T-helper 1 cell treated with Interleukin-12 subunit alpha and Interleukin-12 subunit beta and Interleukin-4 antibody, amounts not matched to agents 30 ng/mL and 1 ng/mL, for 36 hours (primary cell): Measurements from ENCODE around the gene SCAMP2. TPM values are rescaled to one million over a fixed set of nuclear protein-coding genes. Genes with fewer than 3 reads are reported as not detected.
"Not testable (repeated sequence)": the region's sequence is repeated elsewhere in the genome, so short reads cannot be mapped to it uniquely, and the experiment has no call there.

Experiments used
- intact Hi-C: fragments of 100-400 bp; cut with micrococcal nuclease; formaldehyde crosslinking; loops from one replicate; pipeline ENCODE4 v1.15.1; 2024
- total RNA-seq: library from RNA; stranded (reverse); gene quantifications from 2 replicates; pipeline ENCODE4 v1.2.3, GENCODE V29; 2022

The SCAMP2 gene
- total RNA-seq: 155 and 156 TPM in 2 replicates

- intact Hi-C loops: loop anchor here (1.0 to 2.0 kb wide), 12 partner anchors 16 to 752 kb away; partner anchors contain the start of genes COX5A, FAM219B, MAN2C1 and PPCDC
Measured at GRCh38 chr15:74873036-74873755, at the start of gene SCAMP2. TSS of gene SCAMP2 (minus strand) at chr15:74873365. CDS start at chr15:74873255, 110 bp downstream.

- intact Hi-C loops: no loop called here
Measured at GRCh38 chr15:74920456-74920855, 47.3 kb upstream of the SCAMP2 start.

- intact Hi-C loops: loop anchor here (2.0 kb wide), 1 partner anchor 15 kb away; no protein-coding TSS in a partner anchor
Measured at GRCh38 chr15:74917676-74918075, 44.5 kb upstream of the SCAMP2 start.

GRCh38 chr15:74913799-74914198 is 40.6 kb upstream of the SCAMP2 start:
- intact Hi-C loops: not testable (repeated sequence)

GRCh38 chr15:74913041-74913440 is 39.9 kb upstream of the SCAMP2 start:
- intact Hi-C loops: no loop called here

- intact Hi-C loops: no loop called here
Measured at GRCh38 chr15:74908635-74909034, 35.5 kb upstream of the SCAMP2 start.

GRCh38 chr15:74907163-74907870 is 34.2 kb upstream of the SCAMP2 start:
- intact Hi-C loops: loop anchor here (2.0 kb wide), 2 partner anchors 43 to 273 kb away; no protein-coding TSS in a partner anchor

GRCh38 chr15:74906450-74907162 is 33.4 kb upstream of the SCAMP2 start, which contains the start of gene FAM219B:
TSS of gene FAM219B (minus strand) at chr15:74906851. CDS start at chr15:74906800, 51 bp downstream.
- intact Hi-C loops: loop anchor here (1.0 to 2.0 kb wide), 7 partner anchors 16 to 272 kb away; partner anchors contain the start of genes COX5A, MPI, SCAMP2 and ULK3

- intact Hi-C loops: loop anchor here (1.0 to 2.0 kb wide), 7 partner anchors 16 to 271 kb away; partner anchors contain the start of genes COX5A, MPI, SCAMP2 and ULK3
Measured at GRCh38 chr15:74906067-74906449, 32.9 kb upstream of the SCAMP2 start.

- intact Hi-C loops: no loop called here
Measured at GRCh38 chr15:74904190-74904805, 31.1 kb upstream of the SCAMP2 start.

- intact Hi-C loops: no loop called here
Measured at GRCh38 chr15:74903676-74904075, 30.5 kb upstream of the SCAMP2 start.

GRCh38 chr15:74902295-74903075 is 29.3 kb upstream of the SCAMP2 start:
- intact Hi-C loops: no loop called here

GRCh38 chr15:74901612-74902063 is 28.5 kb upstream of the SCAMP2 start:
- intact Hi-C loops: loop anchor here (1.0 kb wide), 6 partner anchors 11 to 266 kb away; partner anchors contain the start of genes MPI and SCAMP2

GRCh38 chr15:74897300-74897701 is 24.1 kb upstream of the SCAMP2 start:
- intact Hi-C loops: no loop called here

GRCh38 chr15:74896316-74896715 is 23.2 kb upstream of the SCAMP2 start:
- intact Hi-C loops: no loop called here

- intact Hi-C loops: no loop called here
Measured at GRCh38 chr15:74895830-74896229, 22.7 kb upstream of the SCAMP2 start.

GRCh38 chr15:74894383-74894782 is 21.2 kb upstream of the SCAMP2 start:
- intact Hi-C loops: not testable (repeated sequence)

GRCh38 chr15:74893627-74894026 is 20.5 kb upstream of the SCAMP2 start:
- intact Hi-C loops: loop anchor here (1.0 kb wide), 1 partner anchor 106 kb away; no protein-coding TSS in a partner anchor

- intact Hi-C loops: loop anchor here (1.0 kb wide), 1 partner anchor 106 kb away; no protein-coding TSS in a partner anchor
Measured at GRCh38 chr15:74892931-74893330, 19.8 kb upstream of the SCAMP2 start.

GRCh38 chr15:74892313-74892712 is 19.1 kb upstream of the SCAMP2 start:
- intact Hi-C loops: no loop called here
